Mucosa of descending colon (tissue), 3 donors: ENCODE measurements around the gene LEKR1. TPM values are rescaled to one million over a fixed set of nuclear protein-coding genes. Genes with fewer than 3 reads are reported as not detected.

Experiments used
- ATAC-seq: fragments of 200-7000 bp; cut with Tn5 transposase; one replicate; pipeline ENCODE4 v1.9.1; 2020; ENCODE audit warnings: mild to moderate bottlenecking, moderate library complexity
- DNase-seq, 3 donors: peaks; one replicate each; pipeline ENCODE4 v3.0.0-alpha.2; 2020
- H3K36me3 ChIP-seq: fragments of 200-600 bp; one replicate; pipeline ENCODE4 v1.8.0; 2021; ENCODE audit warnings: low read depth, mild to moderate bottlenecking
- H3K4me1 ChIP-seq: fragments of 200-600 bp; one replicate; pipeline ENCODE4 v1.8.0; 2021; ENCODE audit warnings: low read depth, mild to moderate bottlenecking
- H3K4me3 ChIP-seq: fragments of 200-600 bp; one replicate; pipeline ENCODE4 v1.8.0; 2021; ENCODE audit warnings: mild to moderate bottlenecking
- H3K9me3 ChIP-seq: fragments of 200-600 bp; one replicate; pipeline ENCODE4 v1.8.0; 2021; ENCODE audit warnings: mild to moderate bottlenecking
- CTCF ChIP-seq: fragments of 200-600 bp; IDR thresholded peaks from one replicate; pipeline ENCODE4 v1.8.0; 2022; ENCODE audit warnings: antibody characterized with exemption, mild to moderate bottlenecking
- intact Hi-C, 2 donors: fragments of 100-400 bp; cut with DNase I in 1 of 2; cut with micrococcal nuclease in 1 of 2; formaldehyde crosslinking; loops; one replicate each; pipeline versions ENCODE4 v1.11.0 to v1.11.1; 2022; cut with DNase I, micrococcal nuclease
- total RNA-seq, 3 donors: library from RNA; stranded (reverse); fragmentation: NEBNext Ultra II Directional in 2 of 3; extraction: Animal tissue kit (Norgen Biotek cat#: 25700) in 2 of 3; gene quantifications; one replicate each; pipeline versions ENCODE4 v1.2.1 to v1.2.4, GENCODE V29; 2021 to 2023
- donor health status: DM: no; HTN: no; CAD: no; lungs with moderate emphysema.
- donor health status: DM: no; HTN: no; CAD: no.
- donor health status: DM: no; HTN: yes; CAD: no.

LEKR1 gene
- total RNA-seq, 3 donors from 2014 or later, result 1.9 to 3.5 (median 1.9) TPM

DNA sequence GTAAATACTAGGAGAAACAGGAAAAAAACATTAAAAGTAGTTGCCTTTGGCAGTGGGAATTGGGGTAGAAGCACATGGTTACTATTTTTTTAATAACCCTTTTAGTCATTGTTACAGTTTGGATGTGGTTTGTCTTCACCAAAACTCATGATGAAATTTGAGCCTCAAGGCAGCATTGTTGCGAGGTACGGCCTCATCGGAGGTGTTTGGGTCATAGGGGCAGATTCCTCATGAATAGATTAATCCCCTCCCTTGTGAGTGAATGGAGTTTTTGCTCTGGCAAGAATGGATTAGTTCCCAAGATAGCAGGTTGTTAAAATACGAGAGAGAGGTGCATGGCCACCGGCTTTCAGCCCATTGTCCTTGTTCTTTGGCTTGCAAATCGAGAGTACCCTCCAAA, 92.6 kb downstream of the LEKR1 start:
- no peaks in the 10 kb centered on the region for H3K4me1 ChIP-seq
- no peak for DNase-seq
- intact Hi-C loops, result no loop called here

DNA sequence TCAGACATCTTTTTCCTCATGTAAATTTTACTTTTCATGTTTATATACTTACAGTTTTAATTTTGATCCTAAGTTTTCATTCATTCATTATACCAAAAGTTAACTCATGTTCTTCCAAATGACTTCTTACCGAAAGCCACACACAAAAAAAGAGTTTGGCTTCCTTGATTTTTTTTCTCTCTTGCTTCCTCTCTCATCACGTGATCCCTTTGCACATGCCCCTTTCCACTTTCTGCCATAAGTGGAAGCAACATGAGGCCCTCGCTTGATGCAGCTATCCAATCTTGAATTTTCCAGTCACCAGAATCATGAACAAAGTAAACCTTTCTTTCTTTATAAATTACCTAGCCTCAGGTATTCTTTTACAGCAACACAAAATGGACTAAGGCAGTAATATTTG, 93.7 kb downstream of the LEKR1 start:
- H3K9me3 ChIP-seq, result no peaks in the 10 kb centered on the region
- ATAC-seq (no peak), DNase-seq (no peak)
- no peak for TF ChIP-seq CTCF
- intact Hi-C loops, result no loop called here
- H3K4me3 ChIP-seq, result no peak overlapping the region
- H3K36me3 ChIP-seq, result no peaks in the 10 kb centered on the region
- no peaks in the 10 kb centered on the region for H3K4me1 ChIP-seq

More for the DNA sequence above, 92.6 kb downstream of the LEKR1 start:
- H3K9me3 ChIP-seq, result no peaks in the 10 kb centered on the region
- H3K4me3 ChIP-seq, result no peak overlapping the region
- TF ChIP-seq CTCF, result no peak
- no peak for ATAC-seq
- H3K36me3 ChIP-seq, result no peaks in the 10 kb centered on the region

- ATAC-seq (no peak), DNase-seq (no peak)
- intact Hi-C loops, result no loop called here
- Histone ChIP-seq H3K36me3 (no peaks in the 10 kb centered on the region), H3K4me1 (no peaks in the 10 kb centered on the region), H3K4me3 (no peak overlapping the region), H3K9me3 (no peaks in the 10 kb centered on the region)
- no peak for TF ChIP-seq CTCF
These were observed 94.2 kb downstream of the LEKR1 start for GRCh38 chr3:156920399-156920798.

DNA sequence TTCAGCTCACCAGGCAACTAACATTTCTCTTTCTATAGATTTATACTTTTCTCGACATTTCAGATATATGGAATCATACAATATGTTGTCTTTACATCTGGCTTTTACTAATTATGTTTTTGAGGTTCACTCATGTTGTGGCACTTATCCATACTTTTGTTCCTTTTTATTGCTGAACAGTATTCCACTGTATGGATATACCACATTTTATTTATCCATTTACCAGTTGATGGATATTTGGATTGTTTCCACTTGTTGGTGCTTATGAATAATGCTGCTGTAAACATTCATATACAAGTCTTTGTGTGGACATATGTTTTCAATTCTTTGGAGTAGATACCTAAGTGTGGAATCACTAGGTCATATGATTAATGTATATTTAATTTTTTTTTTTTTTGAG, 97.2 kb downstream of the LEKR1 start:
- no peaks in the 10 kb centered on the region for H3K4me1 ChIP-seq
- DNase-seq, result no peak
- H3K4me3 ChIP-seq, result no peak overlapping the region
- no peaks in the 10 kb centered on the region for H3K9me3 ChIP-seq
- ATAC-seq, result no peak
- intact Hi-C loops, result no loop called here
- TF ChIP-seq CTCF, result no peak
- H3K36me3 ChIP-seq, result no peaks in the 10 kb centered on the region

GRCh38 chr3:156938724-156939123, 112.6 kb downstream of the LEKR1 start:
- intact Hi-C loops, result no loop called here
- no peak for DNase-seq
- no peaks in the 10 kb centered on the region for H3K4me1 ChIP-seq
- no peak for TF ChIP-seq CTCF
- no peak for ATAC-seq
- H3K9me3 ChIP-seq, result no peaks in the 10 kb centered on the region
- H3K4me3 ChIP-seq, result no peak overlapping the region
- no peaks in the 10 kb centered on the region for H3K36me3 ChIP-seq

DNA sequence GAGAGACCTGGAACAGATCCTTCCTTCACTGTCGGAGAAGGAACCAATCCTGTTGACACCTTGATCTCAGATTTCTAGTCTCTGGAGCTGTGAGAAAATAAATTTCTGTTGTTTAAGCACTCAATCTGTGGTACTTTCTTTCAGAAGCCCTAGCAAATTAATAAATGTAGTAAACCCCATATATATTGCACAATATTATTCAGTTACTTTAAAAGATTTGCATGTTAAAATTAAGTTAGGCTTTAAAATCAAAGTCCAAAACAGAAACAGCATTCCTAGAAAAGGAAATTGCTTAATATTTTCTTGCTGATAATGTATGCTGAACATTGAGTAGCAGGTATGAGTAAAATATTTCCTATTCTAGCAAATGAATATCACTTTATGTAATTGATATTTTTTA, 113.2 kb downstream of the LEKR1 start:
- Histone ChIP-seq H3K36me3 (no peaks in the 10 kb centered on the region), H3K4me1 (no peaks in the 10 kb centered on the region), H3K4me3 (no peak overlapping the region), H3K9me3 (no peaks in the 10 kb centered on the region)
- intact Hi-C loops, result no loop called here
- no peak for TF ChIP-seq CTCF
- ATAC-seq (no peak), DNase-seq (no peak)
